Measurements from ENCODE around the gene SLC16A12.

DNA sequence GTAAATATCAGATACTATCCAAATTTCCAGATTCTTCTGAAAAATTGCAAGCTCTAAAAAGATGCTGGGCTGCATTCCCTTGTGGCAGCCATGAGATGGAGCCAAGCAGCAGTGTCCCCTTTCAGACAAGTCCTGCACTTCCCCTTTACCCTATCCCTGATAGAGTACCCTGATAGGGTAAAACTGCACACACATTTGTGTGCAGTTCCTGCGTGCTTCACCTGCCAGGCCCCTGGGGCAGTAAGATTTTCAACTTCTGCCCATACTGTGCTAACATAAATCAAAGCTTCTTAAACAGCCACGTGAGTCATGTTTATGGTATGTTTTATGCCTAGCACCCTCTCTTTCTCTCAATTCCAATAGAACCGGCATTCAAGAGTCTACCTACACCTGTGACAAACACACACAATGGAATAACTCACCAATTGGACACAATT, 68.8 kb downstream of the SLC16A12 start:
- no peak for TF ChIP-seq KAT7 (CRISPR knock-in tag; IDR thresholded peaks at IDR 0.05; ENCODE audit: borderline replicate concordance)
- TF ChIP-seq, protein P1, sequence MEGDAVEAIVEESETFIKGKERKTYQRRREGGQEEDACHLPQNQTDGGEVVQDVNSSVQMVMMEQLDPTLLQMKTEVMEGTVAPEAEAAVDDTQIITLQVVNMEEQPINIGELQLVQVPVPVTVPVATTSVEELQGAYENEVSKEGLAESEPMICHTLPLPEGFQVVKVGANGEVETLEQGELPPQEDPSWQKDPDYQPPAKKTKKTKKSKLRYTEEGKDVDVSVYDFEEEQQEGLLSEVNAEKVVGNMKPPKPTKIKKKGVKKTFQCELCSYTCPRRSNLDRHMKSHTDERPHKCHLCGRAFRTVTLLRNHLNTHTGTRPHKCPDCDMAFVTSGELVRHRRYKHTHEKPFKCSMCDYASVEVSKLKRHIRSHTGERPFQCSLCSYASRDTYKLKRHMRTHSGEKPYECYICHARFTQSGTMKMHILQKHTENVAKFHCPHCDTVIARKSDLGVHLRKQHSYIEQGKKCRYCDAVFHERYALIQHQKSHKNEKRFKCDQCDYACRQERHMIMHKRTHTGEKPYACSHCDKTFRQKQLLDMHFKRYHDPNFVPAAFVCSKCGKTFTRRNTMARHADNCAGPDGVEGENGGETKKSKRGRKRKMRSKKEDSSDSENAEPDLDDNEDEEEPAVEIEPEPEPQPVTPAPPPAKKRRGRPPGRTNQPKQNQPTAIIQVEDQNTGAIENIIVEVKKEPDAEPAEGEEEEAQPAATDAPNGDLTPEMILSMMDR (IDR thresholded peaks at IDR 0.05): no peak
- no peak for TF ChIP-seq CREB1 (CRISPR knock-in tag; IDR thresholded peaks at IDR 0.05)
- TF ChIP-seq, protein P2, sequence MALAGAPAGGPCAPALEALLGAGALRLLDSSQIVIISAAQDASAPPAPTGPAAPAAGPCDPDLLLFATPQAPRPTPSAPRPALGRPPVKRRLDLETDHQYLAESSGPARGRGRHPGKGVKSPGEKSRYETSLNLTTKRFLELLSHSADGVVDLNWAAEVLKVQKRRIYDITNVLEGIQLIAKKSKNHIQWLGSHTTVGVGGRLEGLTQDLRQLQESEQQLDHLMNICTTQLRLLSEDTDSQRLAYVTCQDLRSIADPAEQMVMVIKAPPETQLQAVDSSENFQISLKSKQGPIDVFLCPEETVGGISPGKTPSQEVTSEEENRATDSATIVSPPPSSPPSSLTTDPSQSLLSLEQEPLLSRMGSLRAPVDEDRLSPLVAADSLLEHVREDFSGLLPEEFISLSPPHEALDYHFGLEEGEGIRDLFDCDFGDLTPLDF (CRISPR knock-in tag; IDR thresholded peaks at IDR 0.05): no peak
- TF ChIP-seq JUN (CRISPR knock-in tag; IDR thresholded peaks at IDR 0.05): no peak
- TF ChIP-seq RELA (CRISPR knock-in tag; IDR thresholded peaks at IDR 0.05; ENCODE audit: borderline replicate concordance): no peak
- TF ChIP-seq SP1 (CRISPR knock-in tag; conservative IDR thresholded peaks at IDR 0.05): no peak
- TF ChIP-seq NFE2L1 (CRISPR knock-in tag; IDR thresholded peaks at IDR 0.05): no peak
